Keratinocyte (primary cell): ENCODE measurements around the gene STK4.

Experiments used
- EZH2 ChIP-seq: IDR thresholded peaks from one replicate; pipeline ENCODE4 v1.6.1; 2012; ENCODE audit warnings: inconsistent platforms, mild to moderate bottlenecking, low read length, moderate library complexity
- TF ChIP-seq, protein P1 (sequence below), 3 experiments: IDR thresholded peaks in 1 of 3; conservative IDR thresholded peaks in 1 of 3; optimal IDR thresholded peaks in 1 of 3; 2 replicates in 2 of 3; 3 replicates in 1 of 3; pipeline versions ENCODE3 to v1.5.1; 2011; ENCODE audit warnings: low read length in 3 of 3, mild to moderate bottlenecking in 3 of 3, moderate library complexity in 2 of 3, control low read depth in 1 of 3, inconsistent platforms in 1 of 3; ENCODE audit not compliant: insufficient read depth in 2 of 3; ENCODE audit errors: extremely low read depth in 1 of 3

DNA sequence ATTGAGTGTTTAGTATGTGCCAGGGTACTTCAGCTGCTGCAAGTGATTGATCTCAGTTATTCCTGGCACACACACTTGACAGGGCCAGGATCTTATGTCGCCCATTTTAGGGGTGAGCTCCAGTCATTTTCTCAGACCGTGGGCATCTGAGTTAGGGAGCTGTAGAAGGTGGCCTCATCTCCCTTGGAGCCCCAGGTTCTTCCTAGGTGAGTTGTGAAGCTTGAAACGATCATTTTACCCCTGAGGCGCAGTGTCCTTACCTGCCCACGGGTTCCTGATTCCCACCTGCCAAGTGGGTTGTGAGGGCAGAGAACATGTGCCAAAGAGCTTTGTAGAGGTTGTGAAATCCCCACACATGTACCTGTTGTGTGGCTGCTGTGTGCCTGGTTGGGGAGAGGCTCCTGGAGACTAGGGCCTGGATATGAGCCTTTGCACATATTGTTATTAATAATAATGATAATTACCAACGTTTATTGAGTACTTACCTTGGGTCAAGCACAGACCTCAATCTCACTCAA, 135.1 kb downstream of the STK4 start:
- TF ChIP-seq, protein P1, sequence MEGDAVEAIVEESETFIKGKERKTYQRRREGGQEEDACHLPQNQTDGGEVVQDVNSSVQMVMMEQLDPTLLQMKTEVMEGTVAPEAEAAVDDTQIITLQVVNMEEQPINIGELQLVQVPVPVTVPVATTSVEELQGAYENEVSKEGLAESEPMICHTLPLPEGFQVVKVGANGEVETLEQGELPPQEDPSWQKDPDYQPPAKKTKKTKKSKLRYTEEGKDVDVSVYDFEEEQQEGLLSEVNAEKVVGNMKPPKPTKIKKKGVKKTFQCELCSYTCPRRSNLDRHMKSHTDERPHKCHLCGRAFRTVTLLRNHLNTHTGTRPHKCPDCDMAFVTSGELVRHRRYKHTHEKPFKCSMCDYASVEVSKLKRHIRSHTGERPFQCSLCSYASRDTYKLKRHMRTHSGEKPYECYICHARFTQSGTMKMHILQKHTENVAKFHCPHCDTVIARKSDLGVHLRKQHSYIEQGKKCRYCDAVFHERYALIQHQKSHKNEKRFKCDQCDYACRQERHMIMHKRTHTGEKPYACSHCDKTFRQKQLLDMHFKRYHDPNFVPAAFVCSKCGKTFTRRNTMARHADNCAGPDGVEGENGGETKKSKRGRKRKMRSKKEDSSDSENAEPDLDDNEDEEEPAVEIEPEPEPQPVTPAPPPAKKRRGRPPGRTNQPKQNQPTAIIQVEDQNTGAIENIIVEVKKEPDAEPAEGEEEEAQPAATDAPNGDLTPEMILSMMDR (optimal IDR thresholded peaks at IDR 0.05 in 1 of 3, IDR thresholded peaks at IDR 0.05 in 1 of 3, conservative IDR thresholded peaks at IDR 0.05 in 1 of 3; ENCODE audit: extremely low read depth in 1 of 3, insufficient read depth in 2 of 3, low read length in 3 of 3): no peak
- no peak for TF ChIP-seq EZH2
